HepG2 (cell line): ENCODE results near the gene RAB9A. TPM values are rescaled to one million over a fixed set of nuclear protein-coding genes. Genes with fewer than 3 reads are reported as not detected.

Experiments used
- ARID2 ChIP-seq: sonication (generic); formaldehyde crosslinking; IDR thresholded peaks from 2 replicates; pipeline ENCODE4 v1.8.1; 2022; ENCODE audit warnings: mild to moderate bottlenecking, missing genetic modification reagents, borderline replicate concordance
- ARID3A ChIP-seq: IDR thresholded peaks from 2 replicates; pipeline ENCODE4 v1.6.1; 2012; ENCODE audit warnings: low read depth, low read length, improper control_type of control experiment
- CREM ChIP-seq, 2 experiments: sonication (generic) in 1 of 2; formaldehyde crosslinking in 1 of 2; IDR thresholded peaks; 2 replicates each; pipeline versions ENCODE4 v1.4.0 to v1.6.1; 2016 to 2020; ENCODE audit warnings: antibody characterized with exemption in 1 of 2, mild to moderate bottlenecking in 1 of 2, missing genetic modification reagents in 1 of 2
- ELF3 ChIP-seq: IDR thresholded peaks from 2 replicates; pipeline ENCODE4 v1.6.1; 2016; ENCODE audit warnings: missing genetic modification reagents, missing compliant biosample characterization
- GMEB2 ChIP-seq: IDR thresholded peaks from 2 replicates; pipeline ENCODE4 v1.6.1; 2016; ENCODE audit warnings: missing biosample characterization, missing genetic modification reagents, low read depth
- ISL2 ChIP-seq: sonication (generic); formaldehyde crosslinking; IDR thresholded peaks from 2 replicates; pipeline ENCODE4 v1.5.0; 2020; ENCODE audit warnings: missing genetic modification reagents
- KDM3A ChIP-seq: IDR thresholded peaks from 2 replicates; pipeline ENCODE4 v1.6.1; 2018; ENCODE audit warnings: low read depth, missing compliant biosample characterization
- MED13 ChIP-seq: sonication (generic); formaldehyde crosslinking; IDR thresholded peaks from 2 replicates; pipeline ENCODE4 v1.5.0; 2020; ENCODE audit warnings: missing genetic modification reagents
- MIER3 ChIP-seq: IDR thresholded peaks from 2 replicates; pipeline ENCODE4 v1.6.1; 2016; ENCODE audit warnings: missing compliant biosample characterization, borderline replicate concordance
- RCOR2 ChIP-seq: IDR thresholded peaks from 2 replicates; pipeline ENCODE4 v1.6.1; 2016; ENCODE audit warnings: missing biosample characterization, missing genetic modification reagents
- RFX1 ChIP-seq: fragments of 450-650 bp; IDR thresholded peaks from 2 replicates; pipeline ENCODE4 v1.6.1; 2017
- SIN3A ChIP-seq: IDR thresholded peaks from 2 replicates; pipeline ENCODE4 v1.6.1; 2011; ENCODE audit warnings: low read depth, mild to moderate bottlenecking, control low read depth, low read length, borderline replicate concordance
- TIGD3 ChIP-seq: sonication (generic); formaldehyde crosslinking; IDR thresholded peaks from 2 replicates; pipeline ENCODE4 v1.5.1; 2020; ENCODE audit warnings: mild to moderate bottlenecking, missing genetic modification reagents, borderline replicate concordance
- YY1 ChIP-seq: IDR thresholded peaks from 2 replicates; pipeline ENCODE4 v1.6.1; 2011; ENCODE audit warnings: low read length, low read depth, moderate library complexity, mild to moderate bottlenecking; ENCODE audit not compliant: insufficient read depth, insufficient replicate concordance
- ZBTB14 ChIP-seq: sonication (generic); formaldehyde crosslinking; IDR thresholded peaks from 2 replicates; pipeline ENCODE4 v1.4.0; 2020; ENCODE audit warnings: missing genetic modification reagents
- ZNF431 ChIP-seq: sonication (generic); formaldehyde crosslinking; IDR thresholded peaks from 2 replicates; pipeline ENCODE4 v1.9.0; 2022; ENCODE audit warnings: missing genetic modification reagents, low read depth, mild to moderate bottlenecking, borderline replicate concordance
- ZNF446 ChIP-seq: sonication (generic); formaldehyde crosslinking; IDR thresholded peaks from 2 replicates; pipeline ENCODE4 v1.5.0; 2020; ENCODE audit warnings: mild to moderate bottlenecking, missing genetic modification reagents
- ZNF597 ChIP-seq: sonication (generic); formaldehyde crosslinking; IDR thresholded peaks from 2 replicates; pipeline ENCODE4 v1.5.0; 2020; ENCODE audit warnings: missing genetic modification reagents
- ZZZ3 ChIP-seq: sonication (generic); formaldehyde crosslinking; IDR thresholded peaks from 2 replicates; pipeline ENCODE4 v1.4.0; 2020; ENCODE audit warnings: missing genetic modification reagents, mild to moderate bottlenecking, borderline replicate concordance
- polyA plus RNA-seq, 8 experiments: library from polyadenylated mRNA; depleted of rRNA in 3 of 8; stranded (reverse) in 7 of 8; unstranded in 1 of 8; fragments of >200 nt; fragmentation: Illumina TruSeq in 4 of 8; extraction: Trizol in 4 of 8; gene quantifications; 2 replicates each; pipeline versions ENCODE4 v1.2.1 to v1.2.3, GENCODE V29; 2011 to 2016; ENCODE audit warnings: low read depth in 4 of 8, missing spikeins in 1 of 8, mixed read lengths in 1 of 8; ENCODE audit not compliant: insufficient read depth in 1 of 8
- total RNA-seq, 5 experiments: library from RNA; depleted of rRNA; stranded (reverse); fragments of >200 nt; fragmentation: Illumina TruSeq; extraction: Trizol; gene quantifications; 2 replicates each; pipeline ENCODE4 v1.2.3, GENCODE V29; 2016; ENCODE audit warnings: low read depth in 1 of 5

RAB9A gene
- total and polyA plus RNA-seq, 2 of the 13 experiments (the other 11 are each of a cell fraction or from before 2014, with no cell fraction given) = 10.5 to 23.1 TPM

- TF ChIP-seq ZBTB14 (CRISPR knock-in tag) (no peak), GMEB2 (CRISPR knock-in tag) (no peak), YY1 (no peak), ZZZ3 (CRISPR knock-in tag) (peak; percentile 26; the same call in 1 of the 2 replicates), RFX1 (peak; percentile 32; the same call in 1 of the 2 replicates), ZNF597 (no peak), ARID2 (CRISPR knock-in tag) (no peak), ARID3A (no peak), ZNF431 (0 out of 2 replicates have a peak, but pooled peaks have one; percentile 50), MIER3 (CRISPR knock-in tag) (no peak), SIN3A (peak; percentile 41; the same call in 1 of the 2 replicates), MED13 (CRISPR knock-in tag) (no peak; the same call in 1 of the 2 replicates), TIGD3 (CRISPR knock-in tag) (no peak), ZNF446 (no peak), RCOR2 (CRISPR knock-in tag) (no peak), ISL2 (CRISPR knock-in tag) (no peak), ELF3 (peak; percentile 64; the same call in 1 of the 2 replicates), KDM3A (CRISPR knock-in tag) (peak; percentile 16; the same call in 1 of the 2 replicates), CREM (IDR thresholded peaks at IDR 0.05) (peak; percentile 21; the same call in 1 of the 2 replicates), CREM (CRISPR knock-in tag; IDR thresholded peaks at IDR 0.05) (no peak)
Measured at GRCh38 chrX:13734278-13735172, 45.6 kb downstream of the RAB9A start, which contains the start of the genes OFD1 and TRAPPC2 (continued).
